ENCODE measurements around the gene BCKDK.

DNA sequence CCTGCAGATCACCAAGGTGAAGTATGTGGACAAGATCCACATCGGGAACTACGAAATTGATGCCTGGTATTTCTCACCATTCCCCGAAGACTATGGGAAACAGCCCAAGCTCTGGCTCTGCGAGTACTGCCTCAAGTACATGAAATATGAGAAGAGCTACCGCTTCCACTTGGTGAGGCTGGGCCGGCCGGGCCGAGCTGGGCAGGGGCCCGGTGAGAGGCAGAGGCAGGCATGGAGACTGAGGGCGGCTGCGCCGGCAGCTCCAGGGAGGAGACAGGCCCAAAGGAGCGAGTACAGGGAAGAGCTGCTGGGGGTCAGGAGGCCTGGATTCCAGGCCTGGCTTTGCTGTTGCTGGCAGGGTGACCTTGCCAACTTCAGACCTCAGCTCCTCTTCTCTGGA lies 19.0 kb downstream of the BCKDK start:
- no peak for TF ChIP-seq CTCF (IDR thresholded peaks at IDR 0.05)
- TF ChIP-seq POLR2A (IDR thresholded peaks at IDR 0.05) = no peak
- no peak for TF ChIP-seq POLR2AphosphoS5 (IDR thresholded peaks at IDR 0.05)

Data from breast epithelium (tissue), 3 donors.